Mesenchymal stem cell (in vitro differentiated cells and primary cell): ENCODE results near the gene STRADA.

Experiments
- DNase-seq: peaks from one replicate; pipeline ENCODE4 v3.0.0-alpha.2; 2013
- H2AFZ ChIP-seq: one replicate; pipeline ENCODE4 v1.6.1; 2013; ENCODE audit warnings: low read depth, mild to moderate bottlenecking, control low read depth, inconsistent platforms, low read length, moderate library complexity
- H2AK5ac ChIP-seq: 2 replicates; pipeline ENCODE4 v1.6.1; 2013; ENCODE audit warnings: low read length, moderate library complexity, mild to moderate bottlenecking, inconsistent platforms; ENCODE audit not compliant: severe bottlenecking
- H2BK120ac ChIP-seq: one replicate; pipeline ENCODE4 v1.6.1; 2013; ENCODE audit warnings: low read depth, mild to moderate bottlenecking, inconsistent platforms, low read length, moderate library complexity
- H2BK12ac ChIP-seq, 2 experiments: one replicate each; pipeline ENCODE4 v1.6.1; 2013; ENCODE audit warnings: inconsistent platforms in 2 of 2, low read length in 2 of 2, mild to moderate bottlenecking in 2 of 2, moderate library complexity in 2 of 2, control low read depth in 1 of 2
- H2BK15ac ChIP-seq: one replicate; pipeline ENCODE4 v1.6.1; 2013; ENCODE audit warnings: mild to moderate bottlenecking, low read depth, inconsistent platforms; ENCODE audit not compliant: poor library complexity, severe bottlenecking
- H2BK5ac ChIP-seq: 2 replicates; pipeline ENCODE4 v1.6.1; 2013; ENCODE audit warnings: low read depth, mild to moderate bottlenecking, low read length, control low read depth, inconsistent platforms; ENCODE audit not compliant: poor library complexity, severe bottlenecking
- H3K14ac ChIP-seq, 2 experiments: one replicate each; pipeline ENCODE4 v1.6.1; 2013; ENCODE audit warnings: inconsistent platforms in 2 of 2, low read length in 2 of 2, control low read depth in 1 of 2, mild to moderate bottlenecking in 1 of 2, moderate library complexity in 1 of 2
- H3K18ac ChIP-seq, 2 experiments: one replicate each; pipeline ENCODE4 v1.6.1; 2013; ENCODE audit warnings: inconsistent platforms in 2 of 2, low read length in 2 of 2, control low read depth in 1 of 2, low read depth in 1 of 2, mild to moderate bottlenecking in 1 of 2
- H3K23ac ChIP-seq, 2 experiments: one replicate each; pipeline ENCODE4 v1.6.1; 2013; ENCODE audit warnings: inconsistent platforms in 2 of 2, low read length in 2 of 2, mild to moderate bottlenecking in 2 of 2, moderate library complexity in 2 of 2, control low read depth in 1 of 2
- H3K27ac ChIP-seq: 2 replicates; pipeline ENCODE4 v1.5.1; 2013; ENCODE audit warnings: mild to moderate bottlenecking, moderate library complexity, low read length, control low read depth, inconsistent platforms; ENCODE audit not compliant: poor library complexity, severe bottlenecking
- H3K27me3 ChIP-seq, 2 experiments: 2 replicates each; pipeline versions ENCODE4 v1.6.1 to v1.7.0; 2013; ENCODE audit warnings: low read length in 2 of 2, mild to moderate bottlenecking in 2 of 2, moderate library complexity in 2 of 2, control low read depth in 1 of 2, inconsistent platforms in 1 of 2; ENCODE audit not compliant: control insufficient read depth in 1 of 2, insufficient read depth in 1 of 2
- H3K36me3 ChIP-seq, 2 experiments: 2 replicates each; pipeline versions ENCODE4 v1.6.1 to v1.7.0; 2013; ENCODE audit warnings: low read length in 2 of 2, control low read depth in 1 of 2, inconsistent platforms in 1 of 2, low read depth in 1 of 2, mild to moderate bottlenecking in 1 of 2; ENCODE audit not compliant: insufficient read depth in 2 of 2, control insufficient read depth in 1 of 2
- H3K4ac ChIP-seq, 2 experiments: one replicate each; pipeline ENCODE4 v1.6.1; 2013; ENCODE audit warnings: inconsistent platforms in 2 of 2, low read length in 2 of 2, mild to moderate bottlenecking in 2 of 2, moderate library complexity in 2 of 2, control low read depth in 1 of 2, low read depth in 1 of 2
- H3K4me1 ChIP-seq: 2 replicates; pipeline ENCODE4 v1.6.1; 2013; ENCODE audit warnings: low read depth, low read length, control low read depth; ENCODE audit not compliant: control insufficient read depth, insufficient read depth
- H3K4me2 ChIP-seq: 2 replicates; pipeline ENCODE4 v1.6.1; 2013; ENCODE audit warnings: low read length, mild to moderate bottlenecking, inconsistent platforms; ENCODE audit not compliant: poor library complexity, severe bottlenecking
- H3K4me3 ChIP-seq, 2 experiments: 2 replicates each; pipeline versions ENCODE4 v1.5.1 to v1.7.0; 2013; ENCODE audit warnings: low read length in 2 of 2, mild to moderate bottlenecking in 2 of 2, control low read depth in 1 of 2, low read depth in 1 of 2; ENCODE audit not compliant: insufficient read depth in 1 of 2
- H3K79me1 ChIP-seq: replicated peaks from 2 replicates; pipeline ENCODE4 v1.6.1; 2013; ENCODE audit warnings: mild to moderate bottlenecking, control low read depth, low read length, inconsistent platforms; ENCODE audit not compliant: poor library complexity, severe bottlenecking
- H3K9ac ChIP-seq: 2 replicates; pipeline ENCODE4 v1.7.0; 2013; ENCODE audit warnings: mild to moderate bottlenecking, low read length, moderate library complexity
- H3K9me3 ChIP-seq: 2 replicates; pipeline ENCODE4 v1.7.0; 2013; ENCODE audit warnings: mild to moderate bottlenecking, low read length; ENCODE audit not compliant: control insufficient read depth
- H4K8ac ChIP-seq: one replicate; pipeline ENCODE4 v1.6.1; 2013; ENCODE audit warnings: inconsistent platforms, mild to moderate bottlenecking, low read length, moderate library complexity
- H4K91ac ChIP-seq: one replicate; pipeline ENCODE4 v1.6.1; 2013; ENCODE audit warnings: mild to moderate bottlenecking, low read length, inconsistent platforms
- WGBS: methylation state at CpG from one replicate; pipeline ENCODE4 v1.1.7; 2013; ENCODE audit warnings: mixed read lengths; 5-methylcytosine and 5-hydroxymethylcytosine counted together

Gene STRADA

DNA sequence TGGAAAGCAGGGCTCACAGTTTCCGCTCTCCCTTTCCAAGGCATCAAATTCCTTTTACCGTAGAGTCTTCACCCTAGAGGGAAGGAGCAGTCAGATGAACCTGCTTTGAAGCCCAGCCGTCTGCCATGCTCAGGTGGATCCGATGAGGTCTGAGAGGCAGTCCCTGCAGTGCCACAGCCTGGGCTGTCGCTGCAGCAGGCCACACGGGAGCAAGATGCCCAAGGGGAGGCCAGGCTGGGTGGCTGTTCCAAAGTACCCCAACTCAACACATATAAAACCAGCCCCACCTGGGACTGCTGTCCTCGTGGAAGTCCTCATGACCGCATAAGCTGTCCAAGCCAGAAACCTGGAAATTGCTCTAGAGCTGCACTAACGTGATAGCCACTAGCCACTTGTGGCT, 36.8 kb downstream of the STRADA start:
- 96% methylated on average over 9 of the region's 9 CpGs for WGBS

GRCh38 chr17:63704259-63704576, 37.4 kb downstream of the STRADA start:
- WGBS = 94% methylated on average over 11 of the region's 11 CpGs
- no peak overlapping the region for H4K8ac ChIP-seq
- no peak overlapping the region for H3K4me3 ChIP-seq
- no peak overlapping the region for H2BK5ac ChIP-seq
- DNase-seq = no peak
- no peak overlapping the region for H2BK12ac ChIP-seq
- H3K18ac ChIP-seq = no peak overlapping the region
- no peaks in the 10 kb centered on the region for H3K9me3 ChIP-seq
- H3K9ac ChIP-seq = no peak overlapping the region
- no peak overlapping the region for H3K23ac ChIP-seq
- no peak overlapping the region for H2AFZ ChIP-seq
- H2AK5ac ChIP-seq = no peak overlapping the region
- no peak overlapping the region for H3K4me2 ChIP-seq
- no peaks in the 10 kb centered on the region for H3K27me3 ChIP-seq
- no peak overlapping the region for H3K4ac ChIP-seq
- no peak overlapping the region for H2BK120ac ChIP-seq
- no peak overlapping the region for H3K14ac ChIP-seq
- no peak overlapping the region for H3K27ac ChIP-seq
- H3K36me3 ChIP-seq = peaks cover 48 to 61% of the 10 kb centered on the region in 2 experiments
- H3K4me1 ChIP-seq = peaks cover 12% of the 10 kb centered on the region
- H4K91ac ChIP-seq = no peak overlapping the region
- peaks cover 2% of the 10 kb centered on the region for H3K79me1 ChIP-seq
- H2BK15ac ChIP-seq = no peak overlapping the region

More for the DNA sequence above, 36.8 kb downstream of the STRADA start:
- Histone ChIP-seq H3K9ac (no peak overlapping the region), H4K8ac (no peak overlapping the region), H3K36me3 (peaks cover 51 to 68% of the 10 kb centered on the region in 2 experiments), H2BK12ac (no peak overlapping the region), H3K4me3 (no peak overlapping the region), H2BK5ac (no peak overlapping the region), H2BK15ac (no peak overlapping the region), H4K91ac (no peak overlapping the region), H3K79me1 (peaks cover 2% of the 10 kb centered on the region), H2AFZ (no peak overlapping the region), H3K27ac (no peak overlapping the region), H3K18ac (no peak overlapping the region), H2AK5ac (no peak overlapping the region), H3K4me2 (no peak overlapping the region), H3K4me1 (peaks cover 12% of the 10 kb centered on the region), H3K4ac (no peak overlapping the region), H3K14ac (no peak overlapping the region), H3K27me3 (no peaks in the 10 kb centered on the region), H2BK120ac (no peak overlapping the region), H3K9me3 (no peaks in the 10 kb centered on the region), H3K23ac (no peak overlapping the region)
- no peak for DNase-seq

- Histone ChIP-seq H3K4me1 (peaks cover 16% of the 10 kb centered on the region), H4K8ac (no peak overlapping the region), H2BK120ac (no peak overlapping the region), H3K4me3 (no peak overlapping the region), H2AK5ac (no peak overlapping the region), H3K9me3 (no peaks in the 10 kb centered on the region), H3K9ac (no peak overlapping the region), H3K4me2 (no peak overlapping the region), H3K18ac (no peak overlapping the region), H3K4ac (no peak overlapping the region), H4K91ac (no peak overlapping the region), H3K36me3 (peaks cover 46 to 56% of the 10 kb centered on the region in 2 experiments), H2BK12ac (no peak overlapping the region), H2AFZ (no peak overlapping the region), H3K27ac (no peak overlapping the region), H3K14ac (no peak overlapping the region), H3K79me1 (peaks cover 2% of the 10 kb centered on the region), H3K27me3 (no peaks in the 10 kb centered on the region), H3K23ac (no peak overlapping the region), H2BK5ac (no peak overlapping the region), H2BK15ac (no peak overlapping the region)
- 97% methylated on average over 15 of the region's 16 CpGs for WGBS
- no peak for DNase-seq
These were observed 37.9 kb downstream of the STRADA start for GRCh38 chr17:63703556-63704258.

GRCh38 chr17:63703029-63703428, 38.6 kb downstream of the STRADA start:
- Histone ChIP-seq H3K4ac (no peak overlapping the region), H2BK5ac (no peak overlapping the region), H3K4me2 (no peak overlapping the region), H3K27ac (no peak overlapping the region), H2BK15ac (no peak overlapping the region), H3K4me3 (no peak overlapping the region), H2BK12ac (no peak overlapping the region), H3K36me3 (peaks cover 50 to 53% of the 10 kb centered on the region in 2 experiments), H4K91ac (no peak overlapping the region), H3K27me3 (no peaks in the 10 kb centered on the region), H3K4me1 (peaks cover 22% of the 10 kb centered on the region), H4K8ac (no peak overlapping the region), H3K14ac (no peak overlapping the region), H3K79me1 (peaks cover 5% of the 10 kb centered on the region), H3K9me3 (no peaks in the 10 kb centered on the region), H3K23ac (no peak overlapping the region), H3K9ac (no peak overlapping the region), H3K18ac (no peak overlapping the region), H2BK120ac (no peak overlapping the region), H2AK5ac (no peak overlapping the region), H2AFZ (no peak overlapping the region)
- no peak for DNase-seq
- WGBS = 96% methylated on average over 5 of the region's 5 CpGs
